WTC11 (cell line): Measurements from ENCODE around the gene B2M. TPM values are rescaled to one million over a fixed set of nuclear protein-coding genes. Genes with fewer than 3 reads are reported as not detected.

Source experiments
- ATAC-seq: fragments of 200-7000 bp; cut with Tn5 transposase; 2 replicates; pipeline ENCODE4 v1.10.0; 2021; ENCODE audit warnings: mild to moderate bottlenecking, moderate library complexity
- CTCF ChIA-PET: fragments of 300-600 bp; sonication (Branson Sonifier 250); formaldehyde crosslinking; loops from one replicate; lab custom pipeline; 2021; ENCODE audit warnings: antibody characterized with exemption; lab: Charles Lee
- POLR2A ChIA-PET: fragments of 350-600 bp; sonication (Branson Sonifier 250); formaldehyde crosslinking; loops from one replicate; lab custom pipeline; 2021; ENCODE audit warnings: antibody characterized with exemption; lab: Charles Lee
- DNase-seq: peaks from one replicate; pipeline ENCODE4 v3.0.0; 2021; ENCODE audit warnings: low spot score
- H3K27ac Mint-ChIP-seq: 2 replicates; pipeline ENCODE4 v1.8.0; 2021; ENCODE audit warnings: mixed read lengths
- H3K27me3 Mint-ChIP-seq: 2 replicates; pipeline ENCODE4 v1.8.0; 2021; ENCODE audit warnings: low read depth, mild to moderate bottlenecking, moderate library complexity, mixed read lengths
- H3K36me3 Mint-ChIP-seq: 2 replicates; pipeline ENCODE4 v1.8.0; 2021; ENCODE audit warnings: mixed read lengths
- H3K4me1 Mint-ChIP-seq: 2 replicates; pipeline ENCODE4 v1.8.0; 2022; ENCODE audit warnings: mixed read lengths
- H3K4me3 Mint-ChIP-seq: 2 replicates; pipeline ENCODE4 v1.8.0; 2021; ENCODE audit warnings: mild to moderate bottlenecking, moderate library complexity, mixed read lengths
- H3K9me3 Mint-ChIP-seq: 2 replicates; pipeline ENCODE4 v1.8.0; 2021; ENCODE audit warnings: mixed read lengths
- ARID4B ChIP-seq: sonication (generic); formaldehyde crosslinking; IDR thresholded peaks from 2 replicates; pipeline ENCODE4 v1.8.0; 2023; ENCODE audit warnings: missing genetic modification reagents, mild to moderate bottlenecking, borderline replicate concordance
- ATF1 ChIP-seq: sonication (generic); formaldehyde crosslinking; IDR thresholded peaks from 2 replicates; pipeline ENCODE4 v1.8.1; 2023; ENCODE audit warnings: mild to moderate bottlenecking, moderate library complexity, missing genetic modification reagents
- ATF6 ChIP-seq: sonication (generic); formaldehyde crosslinking; IDR thresholded peaks from 2 replicates; pipeline ENCODE4 v1.8.1; 2023; ENCODE audit warnings: mild to moderate bottlenecking, missing genetic modification reagents
- CREM ChIP-seq: sonication (generic); formaldehyde crosslinking; IDR thresholded peaks from 2 replicates; pipeline ENCODE4 v1.8.1; 2022; ENCODE audit warnings: mild to moderate bottlenecking, missing genetic modification reagents, moderate library complexity
- FOXP1 ChIP-seq: sonication (generic); formaldehyde crosslinking; IDR thresholded peaks from 2 replicates; pipeline ENCODE4 v1.8.0; 2022; ENCODE audit warnings: missing genetic modification reagents, mild to moderate bottlenecking, moderate library complexity, borderline replicate concordance
- IRF1 ChIP-seq: sonication (generic); formaldehyde crosslinking; IDR thresholded peaks from 2 replicates; pipeline ENCODE4 v1.8.0; 2023; ENCODE audit warnings: missing genetic modification reagents
- KAT7 ChIP-seq: sonication (generic); formaldehyde crosslinking; IDR thresholded peaks from 2 replicates; pipeline ENCODE4 v1.8.1; 2023; ENCODE audit warnings: missing genetic modification reagents, mild to moderate bottlenecking, borderline replicate concordance
- NR1H2 ChIP-seq: sonication (generic); formaldehyde crosslinking; IDR thresholded peaks from 2 replicates; pipeline ENCODE4 v1.9.0; 2021; ENCODE audit warnings: mild to moderate bottlenecking, moderate library complexity, missing genetic modification reagents
- SOX15 ChIP-seq: fragments of 250-450 bp; sonication (Bioruptor Pico); IDR thresholded peaks from 2 replicates; pipeline ENCODE4 v1.9.0; 2021; ENCODE audit warnings: mild to moderate bottlenecking
- TEAD1 ChIP-seq: sonication (generic); formaldehyde crosslinking; IDR thresholded peaks from 2 replicates; pipeline ENCODE4 v1.8.0; 2022; ENCODE audit warnings: mild to moderate bottlenecking, missing genetic modification reagents
- total RNA-seq: library from RNA; stranded (reverse); gene quantifications from 3 replicates; pipeline ENCODE4 v1.2.3, GENCODE V29; 2021
- TF ChIP-seq, protein P1 (sequence below): sonication (generic); formaldehyde crosslinking; IDR thresholded peaks from 2 replicates; pipeline ENCODE4 v1.8.0; 2022; ENCODE audit warnings: mild to moderate bottlenecking, missing genetic modification reagents
- TF ChIP-seq, protein P2 (sequence below): sonication (generic); formaldehyde crosslinking; IDR thresholded peaks from 2 replicates; pipeline ENCODE4 v1.8.1; 2023; ENCODE audit warnings: mild to moderate bottlenecking, missing genetic modification reagents
- TF ChIP-seq, protein P3 (sequence below): sonication (generic); formaldehyde crosslinking; IDR thresholded peaks from 2 replicates; pipeline ENCODE4 v1.8.0; 2022; ENCODE audit warnings: mild to moderate bottlenecking, missing genetic modification reagents

B2M gene
- total RNA-seq, 1 experiment from 2014 or later = 88.2 TPM

DNA sequence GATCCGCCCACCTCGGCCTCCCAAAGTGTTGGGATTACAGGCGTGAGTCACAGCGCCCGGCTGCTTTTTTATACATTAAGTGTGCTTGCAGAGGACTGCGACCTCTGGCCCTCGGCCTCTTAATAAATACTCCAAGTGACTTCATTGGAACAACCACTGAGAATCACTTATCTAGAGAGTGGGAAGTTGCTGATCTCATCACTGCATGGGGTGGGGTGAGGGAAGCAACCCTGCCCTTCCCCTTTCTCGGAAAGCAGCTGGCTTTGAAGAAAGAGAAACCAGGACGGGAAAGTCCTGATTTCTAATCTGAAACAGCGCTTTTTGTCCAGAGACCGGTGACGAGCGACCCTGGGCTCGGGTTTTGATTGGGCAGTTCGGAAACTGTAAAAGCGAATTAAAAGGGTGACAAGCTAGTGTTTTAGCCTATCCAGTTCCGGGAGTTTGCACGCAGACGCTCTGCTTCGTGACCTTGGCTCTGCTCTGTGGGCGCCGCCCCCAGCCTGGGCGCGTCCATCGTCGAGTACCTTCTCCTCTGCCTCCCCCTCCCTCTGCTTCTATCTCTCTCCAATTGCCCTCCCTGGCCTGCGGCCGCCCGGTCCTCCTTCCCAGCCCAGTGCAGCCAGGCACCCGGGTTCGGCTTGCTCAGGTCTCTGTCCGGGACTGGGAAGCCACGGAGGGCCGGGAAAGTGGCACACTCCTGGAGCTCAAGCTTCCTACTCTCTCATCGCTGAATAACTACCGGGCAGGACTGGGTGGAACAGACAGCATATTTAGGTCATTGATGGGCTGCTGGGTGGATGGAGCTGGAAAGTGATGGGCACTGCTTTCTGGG lies 17.5 kb downstream of the B2M start:
- ChIA-PET CTCF (interaction anchor here (0.5 to 2.6 kb wide), 9 partner anchors 9 to 649 kb away, joined by 3 to 39 read pairs (median 6); partner anchors contain the start of genes B2M, PATL2 and SPG11), POLR2A (interaction anchor here (0.5 to 3.6 kb wide), 6 partner anchors 8 to 192 kb away, joined by 3 to 37 read pairs (median 4); partner anchors contain the start of genes B2M, EIF3J, PATL2 and SPG11)
- DNase-seq (peak; percentile 88), ATAC-seq (peak; percentile 94)
- Mint-ChIP-seq H3K27ac (peak overlapping the region; percentile 99), H3K4me3 (peak overlapping the region; percentile 97), H3K36me3 (no peaks in the 10 kb centered on the region), H3K27me3 (no peaks in the 10 kb centered on the region; the same call in 1 of the 2 replicates), H3K4me1 (peaks cover 32% of the 10 kb centered on the region), H3K9me3 (no peaks in the 10 kb centered on the region)
- TF ChIP-seq FOXP1 (CRISPR knock-in tag) (peak; percentile 16; the same call in 1 of the 2 replicates), CREM (CRISPR knock-in tag) (peak; percentile 70; the same call in 1 of the 2 replicates), TEAD1 (CRISPR knock-in tag) (0 out of 2 replicates have a peak, but pooled peaks have one; percentile 2), ATF6 (CRISPR knock-in tag) (no peak), KAT7 (CRISPR knock-in tag) (peak; percentile 76; the same call in 1 of the 2 replicates), NR1H2 (no peak), ATF1 (no peak), ARID4B (CRISPR knock-in tag) (peak; percentile 60; the same call in 1 of the 2 replicates)
- TF ChIP-seq, protein P1, sequence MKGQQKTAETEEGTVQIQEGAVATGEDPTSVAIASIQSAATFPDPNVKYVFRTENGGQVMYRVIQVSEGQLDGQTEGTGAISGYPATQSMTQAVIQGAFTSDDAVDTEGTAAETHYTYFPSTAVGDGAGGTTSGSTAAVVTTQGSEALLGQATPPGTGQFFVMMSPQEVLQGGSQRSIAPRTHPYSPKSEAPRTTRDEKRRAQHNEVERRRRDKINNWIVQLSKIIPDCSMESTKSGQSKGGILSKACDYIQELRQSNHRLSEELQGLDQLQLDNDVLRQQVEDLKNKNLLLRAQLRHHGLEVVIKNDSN (CRISPR knock-in tag) = no peak
- TF ChIP-seq, protein P2, sequence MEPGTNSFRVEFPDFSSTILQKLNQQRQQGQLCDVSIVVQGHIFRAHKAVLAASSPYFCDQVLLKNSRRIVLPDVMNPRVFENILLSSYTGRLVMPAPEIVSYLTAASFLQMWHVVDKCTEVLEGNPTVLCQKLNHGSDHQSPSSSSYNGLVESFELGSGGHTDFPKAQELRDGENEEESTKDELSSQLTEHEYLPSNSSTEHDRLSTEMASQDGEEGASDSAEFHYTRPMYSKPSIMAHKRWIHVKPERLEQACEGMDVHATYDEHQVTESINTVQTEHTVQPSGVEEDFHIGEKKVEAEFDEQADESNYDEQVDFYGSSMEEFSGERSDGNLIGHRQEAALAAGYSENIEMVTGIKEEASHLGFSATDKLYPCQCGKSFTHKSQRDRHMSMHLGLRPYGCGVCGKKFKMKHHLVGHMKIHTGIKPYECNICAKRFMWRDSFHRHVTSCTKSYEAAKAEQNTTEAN = 0 out of 2 replicates have a peak, but pooled peaks have one; percentile 37
- TF ChIP-seq, protein P3, sequence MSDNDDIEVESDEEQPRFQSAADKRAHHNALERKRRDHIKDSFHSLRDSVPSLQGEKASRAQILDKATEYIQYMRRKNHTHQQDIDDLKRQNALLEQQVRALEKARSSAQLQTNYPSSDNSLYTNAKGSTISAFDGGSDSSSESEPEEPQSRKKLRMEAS (CRISPR knock-in tag) = peak; percentile 23; the same call in 1 of the 2 replicates

GRCh38 chr15:44729408-44730127 lies 18.3 kb downstream of the B2M start:
- Mint-ChIP-seq H3K27ac (peak overlapping the region; percentile 99), H3K27me3 (no peaks in the 10 kb centered on the region; the same call in 1 of the 2 replicates), H3K9me3 (no peaks in the 10 kb centered on the region), H3K4me3 (peak overlapping the region; percentile 97)
- POLR2A ChIA-PET = interaction anchor here (1.4 to 3.6 kb wide), 3 partner anchors 8 to 66 kb away, joined by 4 to 37 read pairs (median 11); partner anchors contain the start of genes B2M, PATL2 and SPG11
- no peak for TF ChIP-seq SOX15 (CRISPR knock-in tag)
- no peak for TF ChIP-seq IRF1 (CRISPR knock-in tag)
- TF ChIP-seq FOXP1 (CRISPR knock-in tag) = peak; percentile 2; the same call in 1 of the 2 replicates
- TF ChIP-seq, all 79 proteins: peak for 1
- Mint-ChIP-seq H3K4me1 (peaks cover 29% of the 10 kb centered on the region), H3K36me3 (no peaks in the 10 kb centered on the region)
- DNase-seq (peak; percentile 32), ATAC-seq (peak; percentile 16)
- CTCF ChIA-PET = interaction anchor here (0.5 to 2.6 kb wide), 6 partner anchors 8 to 145 kb away, joined by 3 to 39 read pairs (median 16); partner anchors contain the start of genes B2M, PATL2 and SPG11
